ENCODE data around the gene PCBP4. TPM values are rescaled to one million over a fixed set of nuclear protein-coding genes. Genes with fewer than 3 reads are reported as not detected.

Gene PCBP4
- total RNA-seq, 4 donors from 2014 or later, result 184 to 320 (median 199) TPM

GRCh38 chr3:51987568-51987967 lies 20.3 kb upstream of the PCBP4 start:
- Histone ChIP-seq H3K36me3 (peaks cover 0 to 8% of the 10 kb centered on the region in 2 donors), H3K27ac (no peak overlapping the region), H3K4me1 (peaks cover 13 to 14% of the 10 kb centered on the region in 2 donors), H3K4me3 (no peak overlapping the region), H3K27me3 (no peaks in the 10 kb centered on the region), H3K9me3 (no peaks in the 10 kb centered on the region)
- intact Hi-C loops (cut with DNase I; ENCODE audit: low total_unique reads), result no loop called here
- in situ Hi-C loops (cut with MboI; ENCODE audit: low sequenced_read_pairs in 4 of 4), result no loop called here
- no peak for TF ChIP-seq POLR2A (IDR thresholded peaks at IDR 0.05)
- TF ChIP-seq, protein P1, sequence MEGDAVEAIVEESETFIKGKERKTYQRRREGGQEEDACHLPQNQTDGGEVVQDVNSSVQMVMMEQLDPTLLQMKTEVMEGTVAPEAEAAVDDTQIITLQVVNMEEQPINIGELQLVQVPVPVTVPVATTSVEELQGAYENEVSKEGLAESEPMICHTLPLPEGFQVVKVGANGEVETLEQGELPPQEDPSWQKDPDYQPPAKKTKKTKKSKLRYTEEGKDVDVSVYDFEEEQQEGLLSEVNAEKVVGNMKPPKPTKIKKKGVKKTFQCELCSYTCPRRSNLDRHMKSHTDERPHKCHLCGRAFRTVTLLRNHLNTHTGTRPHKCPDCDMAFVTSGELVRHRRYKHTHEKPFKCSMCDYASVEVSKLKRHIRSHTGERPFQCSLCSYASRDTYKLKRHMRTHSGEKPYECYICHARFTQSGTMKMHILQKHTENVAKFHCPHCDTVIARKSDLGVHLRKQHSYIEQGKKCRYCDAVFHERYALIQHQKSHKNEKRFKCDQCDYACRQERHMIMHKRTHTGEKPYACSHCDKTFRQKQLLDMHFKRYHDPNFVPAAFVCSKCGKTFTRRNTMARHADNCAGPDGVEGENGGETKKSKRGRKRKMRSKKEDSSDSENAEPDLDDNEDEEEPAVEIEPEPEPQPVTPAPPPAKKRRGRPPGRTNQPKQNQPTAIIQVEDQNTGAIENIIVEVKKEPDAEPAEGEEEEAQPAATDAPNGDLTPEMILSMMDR (IDR thresholded peaks at IDR 0.05 in 4 of 5, conservative IDR thresholded peaks at IDR 0.05 in 1 of 5), result no peak
- DNase-seq (no peak), ATAC-seq (no peak)

- in situ Hi-C loops (cut with MboI; ENCODE audit: low sequenced_read_pairs in 4 of 4) (no loop called here), intact Hi-C loops (cut with DNase I; ENCODE audit: low total_unique reads) (no loop called here)
- Histone ChIP-seq H3K4me1 (peaks cover 16 to 17% of the 10 kb centered on the region in 2 donors), H3K27me3 (no peaks in the 10 kb centered on the region), H3K36me3 (peaks cover 0 to 2% of the 10 kb centered on the region in 2 donors), H3K4me3 (no peak overlapping the region), H3K27ac (no peak overlapping the region), H3K9me3 (no peaks in the 10 kb centered on the region)
- no peak for TF ChIP-seq POLR2A (IDR thresholded peaks at IDR 0.05)
- TF ChIP-seq, protein P1 (IDR thresholded peaks at IDR 0.05 in 4 of 5, conservative IDR thresholded peaks at IDR 0.05 in 1 of 5), result no peak
- DNase-seq (no peak), ATAC-seq (no peak)
Measured at GRCh38 chr3:51986010-51986947, 19.0 kb upstream of the PCBP4 start.

DNA sequence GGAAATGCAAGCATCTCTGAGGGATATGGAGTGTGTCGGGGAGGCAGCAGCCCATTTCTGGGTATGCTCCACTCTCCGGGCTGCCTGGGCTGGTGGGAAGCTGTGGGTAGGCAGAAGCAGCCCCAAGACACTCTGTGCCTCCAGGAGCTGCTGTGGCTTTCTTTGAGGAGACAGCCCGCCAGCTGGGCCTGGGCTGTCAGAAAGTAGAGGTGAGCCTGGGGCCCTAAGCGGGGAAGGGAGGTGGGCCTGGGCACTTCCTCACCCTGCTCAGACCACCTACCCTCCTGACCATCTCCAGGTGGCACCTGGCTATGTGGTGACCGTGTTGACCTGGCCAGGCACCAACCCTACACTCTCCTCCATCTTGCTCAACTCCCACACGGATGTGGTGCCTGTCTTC lies 17.8 kb upstream of the PCBP4 start:
- H3K9me3 ChIP-seq, result no peaks in the 10 kb centered on the region
- H3K4me1 ChIP-seq, result peaks cover 16 to 17% of the 10 kb centered on the region in 2 donors
- intact Hi-C loops (cut with DNase I; ENCODE audit: low total_unique reads) (no loop called here), in situ Hi-C loops (cut with MboI; ENCODE audit: low sequenced_read_pairs in 4 of 4) (no loop called here)
- H3K27ac ChIP-seq, result peak overlapping the region in 1 of 4 donors; percentile 86
- no peak overlapping the region for H3K4me3 ChIP-seq
- H3K27me3 ChIP-seq, result no peaks in the 10 kb centered on the region
- ATAC-seq (no peak), DNase-seq (no peak)
- TF ChIP-seq, protein P1 (IDR thresholded peaks at IDR 0.05 in 4 of 5, conservative IDR thresholded peaks at IDR 0.05 in 1 of 5), result no peak
- TF ChIP-seq POLR2A (IDR thresholded peaks at IDR 0.05), result no peak
- H3K36me3 ChIP-seq, result no peaks in the 10 kb centered on the region

DNA sequence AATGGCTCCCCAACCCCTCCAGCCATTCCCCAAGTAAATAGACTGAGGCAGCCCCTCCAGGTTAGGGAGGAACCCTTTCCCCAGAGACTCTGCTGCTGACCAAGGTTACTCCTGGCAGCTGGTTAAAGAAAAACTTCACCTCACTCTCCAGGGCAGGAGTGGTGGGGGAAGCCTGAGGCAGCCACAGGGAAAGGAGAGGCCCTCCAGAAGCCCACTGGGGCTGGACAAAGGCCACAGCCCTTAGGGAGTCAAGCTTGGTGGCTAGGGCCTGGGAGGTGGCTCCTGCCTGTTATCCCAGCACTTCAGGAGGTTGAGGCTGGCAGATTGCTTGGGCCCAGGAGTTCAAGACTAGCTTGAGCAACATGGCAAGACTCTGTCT lies 17.0 kb upstream of the PCBP4 start:
- in situ Hi-C loops (cut with MboI; ENCODE audit: low sequenced_read_pairs in 4 of 4), result no loop called here
- Histone ChIP-seq H3K27me3 (no peaks in the 10 kb centered on the region), H3K27ac (peak overlapping the region; percentile 86 to 98 (median 94)), H3K4me1 (peaks cover 16 to 17% of the 10 kb centered on the region in 2 donors), H3K9me3 (no peaks in the 10 kb centered on the region), H3K36me3 (no peaks in the 10 kb centered on the region), H3K4me3 (no peak overlapping the region)
- intact Hi-C loops (cut with DNase I; ENCODE audit: low total_unique reads), result no loop called here
- no peak for TF ChIP-seq POLR2A (IDR thresholded peaks at IDR 0.05)
- TF ChIP-seq, protein P1 (IDR thresholded peaks at IDR 0.05 in 4 of 5, conservative IDR thresholded peaks at IDR 0.05 in 1 of 5), result no peak
- no peak for ATAC-seq
- no peak for DNase-seq

All from gastrocnemius medialis (tissue), 4 donors.